Measurements from ENCODE around the gene DDX1.

The DDX1 gene

DNA sequence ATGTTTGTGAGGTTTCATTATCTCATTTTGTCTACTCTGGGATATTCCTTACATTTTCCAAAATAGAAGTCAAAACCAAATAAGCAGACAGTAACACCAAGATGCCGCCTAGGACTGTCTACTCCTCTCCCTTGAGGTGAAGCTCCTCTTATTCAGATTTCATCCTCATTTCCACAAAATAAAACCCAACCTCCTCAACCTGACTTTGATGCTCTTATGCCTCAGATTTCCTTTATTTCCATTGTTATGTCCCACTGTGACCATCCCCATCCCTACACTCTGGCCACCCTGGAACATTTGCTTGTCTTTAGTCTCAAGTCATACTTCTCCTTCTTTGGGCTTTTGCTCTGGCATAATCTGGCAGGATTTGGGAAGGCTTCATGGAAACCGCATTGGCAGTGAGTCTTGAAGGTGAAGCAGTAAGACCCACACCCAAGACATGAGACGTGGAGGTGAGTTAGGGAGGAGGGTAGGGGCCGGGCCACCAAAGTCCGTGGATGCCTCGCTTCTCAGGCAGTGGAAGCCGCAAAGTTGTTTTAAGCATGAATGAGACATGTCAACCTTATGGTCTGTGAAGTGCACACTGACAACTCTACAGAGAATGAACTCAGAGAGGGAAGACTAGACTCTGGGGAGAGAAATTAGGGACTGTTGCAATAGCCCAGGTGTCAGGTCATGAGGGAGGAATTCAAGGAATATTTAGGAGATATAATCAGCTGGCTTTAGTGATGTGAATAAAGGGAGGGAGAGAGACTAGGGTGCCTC, 63.6 kb downstream of the DDX1 start:
- in situ Hi-C loops (cut with HindIII; ENCODE audit: low sequenced_read_pairs): no loop called here
- no peak for DNase-seq (ENCODE audit: low read depth, low spot score)
- H3K4me3 ChIP-seq (ENCODE audit: low read depth, low read length): no peak overlapping the region
- TF ChIP-seq, protein P1, sequence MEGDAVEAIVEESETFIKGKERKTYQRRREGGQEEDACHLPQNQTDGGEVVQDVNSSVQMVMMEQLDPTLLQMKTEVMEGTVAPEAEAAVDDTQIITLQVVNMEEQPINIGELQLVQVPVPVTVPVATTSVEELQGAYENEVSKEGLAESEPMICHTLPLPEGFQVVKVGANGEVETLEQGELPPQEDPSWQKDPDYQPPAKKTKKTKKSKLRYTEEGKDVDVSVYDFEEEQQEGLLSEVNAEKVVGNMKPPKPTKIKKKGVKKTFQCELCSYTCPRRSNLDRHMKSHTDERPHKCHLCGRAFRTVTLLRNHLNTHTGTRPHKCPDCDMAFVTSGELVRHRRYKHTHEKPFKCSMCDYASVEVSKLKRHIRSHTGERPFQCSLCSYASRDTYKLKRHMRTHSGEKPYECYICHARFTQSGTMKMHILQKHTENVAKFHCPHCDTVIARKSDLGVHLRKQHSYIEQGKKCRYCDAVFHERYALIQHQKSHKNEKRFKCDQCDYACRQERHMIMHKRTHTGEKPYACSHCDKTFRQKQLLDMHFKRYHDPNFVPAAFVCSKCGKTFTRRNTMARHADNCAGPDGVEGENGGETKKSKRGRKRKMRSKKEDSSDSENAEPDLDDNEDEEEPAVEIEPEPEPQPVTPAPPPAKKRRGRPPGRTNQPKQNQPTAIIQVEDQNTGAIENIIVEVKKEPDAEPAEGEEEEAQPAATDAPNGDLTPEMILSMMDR (IDR thresholded peaks at IDR 0.05; ENCODE audit: low read depth, low read length): no peak

DNA sequence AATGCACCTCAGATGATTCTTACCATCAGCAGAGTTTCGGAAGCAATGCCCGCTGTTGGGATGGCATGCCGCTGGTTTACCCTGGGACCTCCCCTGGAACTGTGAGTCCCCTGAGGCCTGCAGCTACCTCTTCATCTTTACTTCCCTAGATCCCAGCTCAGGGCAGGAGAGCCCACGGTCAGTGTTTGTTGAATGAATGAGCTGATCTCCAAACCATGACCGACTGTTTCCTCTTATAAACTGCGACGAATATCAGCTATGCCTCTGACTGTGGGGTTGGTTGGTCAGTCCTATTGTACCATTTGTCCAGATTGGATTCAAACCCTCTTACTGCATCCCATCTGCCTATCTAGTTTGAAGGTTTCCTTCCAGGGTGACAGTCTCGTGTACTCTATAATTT, 64.4 kb downstream of the DDX1 start:
- H3K4me3 ChIP-seq (ENCODE audit: low read depth, low read length): no peak overlapping the region
- TF ChIP-seq, protein P1 (IDR thresholded peaks at IDR 0.05; ENCODE audit: low read depth, low read length): no peak
- DNase-seq (ENCODE audit: low read depth, low spot score): no peak
- in situ Hi-C loops (cut with HindIII; ENCODE audit: low sequenced_read_pairs): no loop called here

GRCh38 chr2:15657759-15658158, 66.1 kb downstream of the DDX1 start:
- no peak for DNase-seq (ENCODE audit: low read depth, low spot score)
- in situ Hi-C loops (cut with HindIII; ENCODE audit: low sequenced_read_pairs): no loop called here
- TF ChIP-seq, protein P1 (IDR thresholded peaks at IDR 0.05; ENCODE audit: low read depth, low read length): no peak
- H3K4me3 ChIP-seq (ENCODE audit: low read depth, low read length): no peak overlapping the region

- TF ChIP-seq, protein P1 (IDR thresholded peaks at IDR 0.05; ENCODE audit: low read depth, low read length): no peak
- in situ Hi-C loops (cut with HindIII; ENCODE audit: low sequenced_read_pairs): no loop called here
Measured at GRCh38 chr2:15658911-15659310, 67.2 kb downstream of the DDX1 start.

GRCh38 chr2:15660491-15661294, 69.0 kb downstream of the DDX1 start:
- DNase-seq (ENCODE audit: low read depth, low spot score): no peak
- TF ChIP-seq, protein P1 (IDR thresholded peaks at IDR 0.05; ENCODE audit: low read depth, low read length): no peak
- in situ Hi-C loops (cut with HindIII; ENCODE audit: low sequenced_read_pairs): no loop called here
- no peak overlapping the region for H3K4me3 ChIP-seq (ENCODE audit: low read depth, low read length)

More at GRCh38 chr2:15658911-15659310, 67.2 kb downstream of the DDX1 start:
- DNase-seq (ENCODE audit: low read depth, low spot score): no peak
- no peak overlapping the region for H3K4me3 ChIP-seq (ENCODE audit: low read depth, low read length)

DNA sequence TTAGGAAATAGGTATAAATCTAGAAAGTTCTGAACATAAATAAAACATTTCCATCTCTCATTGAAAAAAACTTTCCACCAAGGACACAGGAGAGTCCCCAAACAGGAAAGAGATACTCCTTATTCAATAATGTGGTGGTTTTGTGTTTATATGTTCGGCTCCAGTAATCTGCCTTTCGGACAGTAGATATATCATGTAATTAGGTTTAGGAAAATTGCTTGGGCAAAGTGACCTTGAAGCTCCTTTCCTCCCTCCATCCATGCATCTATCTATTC, 69.6 kb downstream of the DDX1 start:
- in situ Hi-C loops (cut with HindIII; ENCODE audit: low sequenced_read_pairs): no loop called here

More for the DNA sequence above, 69.6 kb downstream of the DDX1 start:
- DNase-seq (ENCODE audit: low read depth, low spot score): no peak
- H3K4me3 ChIP-seq (ENCODE audit: low read depth, low read length): no peak overlapping the region
- TF ChIP-seq, protein P1 (IDR thresholded peaks at IDR 0.05; ENCODE audit: low read depth, low read length): no peak
